T-helper 9 cell (primary cell): ENCODE results near the gene ADGRB3.
"Not testable (repeated sequence)": the region's sequence is repeated elsewhere in the genome, so short reads cannot be mapped to it uniquely, and the experiment has no call there.

ENCODE experiments used
- DNase-seq: peaks from one replicate; pipeline ENCODE4 v3.0.0-alpha.2; 2020

ADGRB3 gene

GRCh38 chr6:68838571-68838970, 203.5 kb downstream of the ADGRB3 start:
- no peak for DNase-seq

- no peak for DNase-seq
Measured at GRCh38 chr6:68852791-68853190, 217.7 kb downstream of the ADGRB3 start.

GRCh38 chr6:68859233-68859632, 224.2 kb downstream of the ADGRB3 start:
- no peak for DNase-seq

- DNase-seq = no peak
Measured at GRCh38 chr6:68868646-68869045, 233.6 kb downstream of the ADGRB3 start.

- DNase-seq = no peak
Measured at GRCh38 chr6:68873236-68873635, 238.2 kb downstream of the ADGRB3 start.

- DNase-seq = no peak
Measured at GRCh38 chr6:68874747-68875146, 239.7 kb downstream of the ADGRB3 start.

- no peak for DNase-seq
Measured at GRCh38 chr6:68875403-68875802, 240.3 kb downstream of the ADGRB3 start.

GRCh38 chr6:68876792-68877493, 241.9 kb downstream of the ADGRB3 start:
- DNase-seq = no peak

GRCh38 chr6:68880050-68880813, 245.2 kb downstream of the ADGRB3 start:
- DNase-seq = no peak

GRCh38 chr6:68883325-68883724, 248.2 kb downstream of the ADGRB3 start:
- not testable (repeated sequence) for DNase-seq

- no peak for DNase-seq
Measured at GRCh38 chr6:68891419-68891818, 256.3 kb downstream of the ADGRB3 start.

- DNase-seq = no peak
Measured at GRCh38 chr6:68892452-68892851, 257.4 kb downstream of the ADGRB3 start.

- no peak for DNase-seq
Measured at GRCh38 chr6:68895929-68896328, 260.8 kb downstream of the ADGRB3 start.

- no peak for DNase-seq
Measured at GRCh38 chr6:68901044-68901443, 266.0 kb downstream of the ADGRB3 start.

GRCh38 chr6:68911334-68911733, 276.3 kb downstream of the ADGRB3 start:
- DNase-seq = no peak

- DNase-seq = no peak
Measured at GRCh38 chr6:68911811-68912210, 276.7 kb downstream of the ADGRB3 start.

GRCh38 chr6:68912805-68913204, 277.7 kb downstream of the ADGRB3 start:
- not testable (repeated sequence) for DNase-seq

GRCh38 chr6:68915586-68915985, 280.5 kb downstream of the ADGRB3 start:
- DNase-seq = no peak

- no peak for DNase-seq
Measured at GRCh38 chr6:68919537-68919936, 284.5 kb downstream of the ADGRB3 start.

GRCh38 chr6:68941345-68941744, 306.3 kb downstream of the ADGRB3 start:
- DNase-seq = no peak

GRCh38 chr6:68947721-68948120, 312.6 kb downstream of the ADGRB3 start:
- DNase-seq = no peak

- no peak for DNase-seq
Measured at GRCh38 chr6:68951270-68951669, 316.2 kb downstream of the ADGRB3 start.

- no peak for DNase-seq
Measured at GRCh38 chr6:68958327-68958726, 323.2 kb downstream of the ADGRB3 start.

- DNase-seq = peak; percentile 28
Measured at GRCh38 chr6:68967549-68968300, 332.6 kb downstream of the ADGRB3 start.
